ENCODE results near the gene VPS37B. TPM values are rescaled to one million over a fixed set of nuclear protein-coding genes. Genes with fewer than 3 reads are reported as not detected.

The VPS37B gene
- total and polyA plus RNA-seq, 10 of the 15 experiments (the other 5 are each of a cell fraction or from before 2014, with no cell fraction given) = 0.66 to 68.6 (median 39.6) TPM

- TF ChIP-seq REST (IDR thresholded peaks at IDR 0.05; ENCODE audit: low read depth, low read length) = no peak
- no peak for TF ChIP-seq MXI1 (IDR thresholded peaks at IDR 0.05; ENCODE audit: low read depth, low read length)
Observed at GRCh38 chr12:122846622-122847515, 49.1 kb downstream of the VPS37B start (continued).

GRCh38 chr12:122845865-122846621 is 49.9 kb downstream of the VPS37B start:
- no peak overlapping the region for H3K4me3 ChIP-seq
- H3K9ac ChIP-seq (ENCODE audit: control insufficient read depth, insufficient read depth, low read length) = no peak overlapping the region
- ChIA-PET CTCF (interaction anchor here (1.3 kb wide), 1 partner anchor 12 kb away, joined by 5 read pairs; no protein-coding TSS in a partner anchor), POLR2A (interaction anchor here (0.6 kb wide), 1 partner anchor 681 kb away, joined by 3 read pairs; no protein-coding TSS in a partner anchor), SMC1A (ENCODE audit: uncharacterized antibody, unreplicated experiment) (interaction anchor here (0.7 kb wide), 1 partner anchor 37 kb away, joined by 3 read pairs; no protein-coding TSS in a partner anchor), RAD21 (ENCODE audit: unreplicated experiment) (interaction anchor here (0.6 to 0.9 kb wide), 2 partner anchors 15 to 46 kb away, joined by 3 to 6 read pairs; no protein-coding TSS in a partner anchor)
- intact Hi-C loops (cut with micrococcal nuclease; ENCODE audit: unreplicated experiment) = no loop called here
- H3K4me2 ChIP-seq (ENCODE audit: control insufficient read depth, insufficient read depth) = no peak overlapping the region
- H4K20me1 ChIP-seq (ENCODE audit: control insufficient read depth, insufficient read depth) = no peaks in the 10 kb centered on the region; the same call in 1 of the 2 replicates
- WGBS (ENCODE audit: insufficient coverage, insufficient replicate concordance, low lambda C conversion rate, missing lambda C conversion rate) = 49% methylated on average over 14 of the region's 14 CpGs
- no peak overlapping the region for H3K27ac ChIP-seq (ENCODE audit: control insufficient read depth, insufficient read depth)
- no peaks in the 10 kb centered on the region for H3K79me2 ChIP-seq (ENCODE audit: control insufficient read depth, insufficient read depth, low read length)
- no peak for TF ChIP-seq ZNF622 (IDR thresholded peaks at IDR 0.05)
- no peak for TF ChIP-seq FOXK2 (IDR thresholded peaks at IDR 0.05)
- TF ChIP-seq POLR2AphosphoS2 (IDR thresholded peaks at IDR 0.05; ENCODE audit: low read depth, low read length) = no peak
- TF ChIP-seq CEBPB (IDR thresholded peaks at IDR 0.05; ENCODE audit: borderline replicate concordance in 1 of 2, low read depth in 2 of 2, low read length in 2 of 2) = no peak
- no peak for TF ChIP-seq RAD51 (IDR thresholded peaks at IDR 0.05)
- no peak for TF ChIP-seq POU2F2 (IDR thresholded peaks at IDR 0.05; ENCODE audit: borderline replicate concordance, low read depth, low read length)
- TF ChIP-seq MYC (IDR thresholded peaks at IDR 0.05; ENCODE audit: insufficient read depth, insufficient read length, insufficient replicate concordance, low read length, severe bottlenecking) = no peak
- TF ChIP-seq ZNF687 (IDR thresholded peaks at IDR 0.05) = no peak
- TF ChIP-seq HDGF (IDR thresholded peaks at IDR 0.05) = no peak
- no peak for TF ChIP-seq SUPT20H (IDR thresholded peaks at IDR 0.05; ENCODE audit: borderline replicate concordance, control insufficient read depth, low read depth, low read length)
- ATAC-seq (no peak), FAIRE-seq (no peak), DNase-seq (ENCODE audit: low read depth, low spot score) (no peak)
- in situ Hi-C loops (cut with MboI) = no loop called here
- no TSS peak for BruUV-seq (replicated peaks)
- peaks cover 0 to 2% of the 10 kb centered on the region in 2 experiments; a peak in 2 of 4 replicates for H3K36me3 ChIP-seq (ENCODE audit: control insufficient read depth in 2 of 2, insufficient read depth in 2 of 2, low read length in 1 of 2)
- H3K9me3 ChIP-seq (replicated peaks; ENCODE audit: control insufficient read depth, insufficient read depth, low read length) = no peaks in the 10 kb centered on the region
- H2AFZ ChIP-seq (ENCODE audit: control insufficient read depth, low read depth, low read length) = no peak overlapping the region
- no peaks in the 10 kb centered on the region for H3K4me1 ChIP-seq (ENCODE audit: control insufficient read depth, insufficient read depth, low read length)
- H3K27me3 ChIP-seq (replicated peaks in 1 of 2; ENCODE audit: control insufficient read depth in 2 of 2, insufficient read depth in 2 of 2, low read length in 1 of 2) = no peaks in the 10 kb centered on the region

Measured in GM12878 (cell line).